Stomach (tissue), 9 donors: ENCODE results near the gene ACYP1. TPM values are rescaled to one million over a fixed set of nuclear protein-coding genes. Genes with fewer than 3 reads are reported as not detected.

Experiments used
- DNase-seq, 2 donors: peaks; one replicate each; pipeline versions ENCODE4 v3.0.0 to v3.0.0-alpha.2; 2013 to 2019
- H3K27ac ChIP-seq, 5 donors: fragments of 200-600 bp in 4 of 5; sonication (generic) in 4 of 5; one replicate each; pipeline ENCODE4 v1.5.1; 2013 to 2019; ENCODE audit warnings: mild to moderate bottlenecking in 1 of 5, moderate library complexity in 1 of 5
- H3K27me3 ChIP-seq, 3 donors: fragments of 200-600 bp; sonication (generic); one replicate each; pipeline ENCODE4 v1.5.1; 2017 to 2019; ENCODE audit warnings: mixed run types in 1 of 3
- H3K36me3 ChIP-seq, 4 donors: fragments of 200-600 bp; sonication (generic); 1 replicate in 3 of 4; 2 replicates in 1 of 4; pipeline ENCODE4 v1.5.1; 2016 to 2019
- H3K4me1 ChIP-seq, 4 donors: fragments of 200-600 bp; sonication (generic); one replicate each; pipeline ENCODE4 v1.5.1; 2016 to 2019
- H3K4me3 ChIP-seq, 4 donors: fragments of 200-600 bp; sonication (generic) in 3 of 4; one replicate each; pipeline ENCODE4 v1.5.1; 2016 to 2019; ENCODE audit warnings: mild to moderate bottlenecking in 1 of 4
- H3K9me3 ChIP-seq, 4 donors: fragments of 200-600 bp; sonication (generic); one replicate each; pipeline ENCODE4 v1.5.1; 2016 to 2019
- EP300 ChIP-seq: sonication (generic); formaldehyde crosslinking; IDR thresholded peaks from one replicate; pipeline ENCODE4 v1.6.1; 2017; ENCODE audit warnings: antibody characterized with exemption
- POLR2A ChIP-seq, 4 donors: fragments of 450-650 bp; IDR thresholded peaks; one replicate each; pipeline ENCODE4 v1.6.1; 2016; ENCODE audit warnings: antibody characterized with exemption in 4 of 4, control low read depth in 2 of 4, mild to moderate bottlenecking in 1 of 4, moderate library complexity in 1 of 4
- POLR2AphosphoS5 ChIP-seq, 3 donors: sonication (generic); formaldehyde crosslinking; IDR thresholded peaks; one replicate each; pipeline ENCODE4 v1.6.1; 2016; ENCODE audit warnings: antibody characterized with exemption in 3 of 3
- WGBS, 5 donors: extraction: QIAGEN DNeasy Blood & Tissue Kit in 3 of 5; methylation state at CpG; one replicate each; pipeline versions ENCODE4 v1.1.5 to v1.1.7; 2013 to 2018; 5-methylcytosine and 5-hydroxymethylcytosine counted together
- intact Hi-C: fragments of 100-400 bp; cut with DNase I; formaldehyde crosslinking; loops from one replicate; pipeline ENCODE4 v1.15.1; 2023; ENCODE audit warnings: low total_unique reads
- polyA plus RNA-seq, 3 donors: library from polyadenylated mRNA; stranded (reverse); fragments of 200-250 nt; gene quantifications; one replicate each; pipeline ENCODE4 v1.2.3, GENCODE V29; 2013
- total RNA-seq, 5 donors: library from RNA; depleted of rRNA; stranded (reverse); fragments of >200 nt; gene quantifications; one replicate each; pipeline versions ENCODE4 v1.1.0 to v1.2.3, GENCODE V29; 2014 to 2016
- TF ChIP-seq, protein P1 (sequence below), 7 experiments: fragments of 450-650 bp in 4 of 7; fragments of 200-600 bp in 3 of 7; sonication (generic) in 3 of 7; IDR thresholded peaks; one replicate each; pipeline ENCODE4 v1.5.1; 2016 to 2019; ENCODE audit warnings: antibody characterized with exemption in 7 of 7, control low read depth in 2 of 7, mild to moderate bottlenecking in 1 of 7
- donor health status: healthy with polysubstance abuse.
- donor health status: Bipolar disorder and iron deficiency.
- donor health status: healthy.

Gene ACYP1
- total and polyA plus RNA-seq, 8 donors, result 7.9 to 30.1 (median 12.0) TPM; not detected in 2

GRCh38 chr14:75047506-75047905, 16.3 kb downstream of the ACYP1 start:
- H3K27ac ChIP-seq, result no peak overlapping the region
- 95 to 97% (median 96%) methylated on average over 4 of the region's 4 CpGs for WGBS, 5 donors
- H3K27me3 ChIP-seq, result no peaks in the 10 kb centered on the region
- no peaks in the 10 kb centered on the region for H3K9me3 ChIP-seq
- TF ChIP-seq, protein P1, sequence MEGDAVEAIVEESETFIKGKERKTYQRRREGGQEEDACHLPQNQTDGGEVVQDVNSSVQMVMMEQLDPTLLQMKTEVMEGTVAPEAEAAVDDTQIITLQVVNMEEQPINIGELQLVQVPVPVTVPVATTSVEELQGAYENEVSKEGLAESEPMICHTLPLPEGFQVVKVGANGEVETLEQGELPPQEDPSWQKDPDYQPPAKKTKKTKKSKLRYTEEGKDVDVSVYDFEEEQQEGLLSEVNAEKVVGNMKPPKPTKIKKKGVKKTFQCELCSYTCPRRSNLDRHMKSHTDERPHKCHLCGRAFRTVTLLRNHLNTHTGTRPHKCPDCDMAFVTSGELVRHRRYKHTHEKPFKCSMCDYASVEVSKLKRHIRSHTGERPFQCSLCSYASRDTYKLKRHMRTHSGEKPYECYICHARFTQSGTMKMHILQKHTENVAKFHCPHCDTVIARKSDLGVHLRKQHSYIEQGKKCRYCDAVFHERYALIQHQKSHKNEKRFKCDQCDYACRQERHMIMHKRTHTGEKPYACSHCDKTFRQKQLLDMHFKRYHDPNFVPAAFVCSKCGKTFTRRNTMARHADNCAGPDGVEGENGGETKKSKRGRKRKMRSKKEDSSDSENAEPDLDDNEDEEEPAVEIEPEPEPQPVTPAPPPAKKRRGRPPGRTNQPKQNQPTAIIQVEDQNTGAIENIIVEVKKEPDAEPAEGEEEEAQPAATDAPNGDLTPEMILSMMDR (IDR thresholded peaks at IDR 0.05), result no peak
- TF ChIP-seq POLR2AphosphoS5 (IDR thresholded peaks at IDR 0.05) (no peak), EP300 (no peak), POLR2A (IDR thresholded peaks at IDR 0.05) (no peak)
- DNase-seq, result no peak
- intact Hi-C loops, result no loop called here
- H3K4me1 ChIP-seq, result peaks cover 7 to 53% (median 38%) of the 10 kb centered on the region in 4 donors
- peaks cover 0 to 10% (median 3%) of the 10 kb centered on the region in 4 donors for H3K36me3 ChIP-seq
- no peak overlapping the region for H3K4me3 ChIP-seq

- Histone ChIP-seq H3K4me1 (peaks cover 7 to 58% (median 43%) of the 10 kb centered on the region in 4 donors), H3K27me3 (no peaks in the 10 kb centered on the region), H3K9me3 (no peaks in the 10 kb centered on the region), H3K27ac (no peak overlapping the region), H3K4me3 (no peak overlapping the region), H3K36me3 (peaks cover 0 to 14% (median 8%) of the 10 kb centered on the region in 4 donors)
- DNase-seq, result no peak
- WGBS, 5 donors, result 86 to 95% (median 91%) methylated on average over 3 of the region's 3 CpGs
- TF ChIP-seq, protein P1 (IDR thresholded peaks at IDR 0.05), result no peak
- TF ChIP-seq POLR2AphosphoS5 (IDR thresholded peaks at IDR 0.05) (no peak), EP300 (no peak), POLR2A (IDR thresholded peaks at IDR 0.05) (no peak)
- intact Hi-C loops, result no loop called here
Measured at GRCh38 chr14:75046899-75047298, 16.9 kb downstream of the ACYP1 start.

DNA sequence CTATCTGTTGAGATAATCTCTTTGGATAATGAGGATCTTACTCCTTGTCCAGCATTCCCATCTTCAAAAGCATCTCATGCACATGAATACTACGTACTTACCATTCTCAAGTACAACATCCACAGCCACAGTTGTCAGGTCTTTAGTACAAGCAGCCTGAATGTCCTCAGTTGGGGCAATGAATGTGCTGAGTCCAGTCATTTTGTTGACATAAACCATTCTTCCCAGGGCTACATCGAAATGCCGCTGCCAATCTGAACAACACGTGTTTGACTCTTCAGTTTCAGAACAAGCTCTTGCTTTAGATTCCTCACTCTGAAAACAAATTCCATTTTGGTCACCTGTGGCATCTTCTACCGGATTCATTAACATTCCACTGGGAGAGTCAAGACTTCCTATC, 17.5 kb downstream of the ACYP1 start:
- no peak for DNase-seq
- H3K27me3 ChIP-seq, result no peaks in the 10 kb centered on the region
- TF ChIP-seq EP300 (no peak), POLR2AphosphoS5 (IDR thresholded peaks at IDR 0.05) (no peak), POLR2A (IDR thresholded peaks at IDR 0.05) (no peak)
- TF ChIP-seq, protein P1 (IDR thresholded peaks at IDR 0.05), result no peak
- H3K27ac ChIP-seq, result no peak overlapping the region
- 87 to 96% (median 91%) methylated on average over 5 of the region's 5 CpGs for WGBS, 5 donors
- H3K4me3 ChIP-seq, result no peak overlapping the region
- intact Hi-C loops, result no loop called here
- peaks cover 0 to 20% (median 11%) of the 10 kb centered on the region in 4 donors for H3K36me3 ChIP-seq
- peaks cover 8 to 61% (median 45%) of the 10 kb centered on the region in 4 donors for H3K4me1 ChIP-seq
- no peaks in the 10 kb centered on the region for H3K9me3 ChIP-seq

DNA sequence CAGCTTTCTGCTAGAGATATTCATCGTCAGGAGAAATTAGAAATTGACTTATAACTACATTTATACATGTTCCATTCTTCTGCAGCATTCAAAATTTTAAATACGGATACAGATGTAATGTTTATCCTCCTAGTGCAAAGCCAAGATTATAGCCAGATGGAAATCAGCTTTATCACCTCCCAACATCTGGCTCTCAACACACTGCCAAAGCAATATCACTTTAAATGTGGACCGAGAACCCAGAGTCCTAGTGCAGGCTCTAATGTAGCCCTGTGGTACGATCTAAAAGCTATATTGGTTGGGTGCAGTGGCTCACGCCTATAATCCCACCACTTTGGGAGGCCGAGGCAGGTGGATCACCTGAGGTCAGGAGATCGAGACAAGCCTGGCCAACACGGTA, 19.1 kb downstream of the ACYP1 start:
- TF ChIP-seq, protein P1 (IDR thresholded peaks at IDR 0.05), result no peak
- no peak for TF ChIP-seq POLR2A (IDR thresholded peaks at IDR 0.05)
- no peak for TF ChIP-seq POLR2AphosphoS5 (IDR thresholded peaks at IDR 0.05)
- TF ChIP-seq EP300, result no peak
- Histone ChIP-seq H3K4me1 (peaks cover 4 to 57% (median 39%) of the 10 kb centered on the region in 4 donors), H3K9me3 (no peaks in the 10 kb centered on the region), H3K4me3 (no peak overlapping the region), H3K27me3 (no peaks in the 10 kb centered on the region), H3K36me3 (peaks cover 0 to 24% (median 13%) of the 10 kb centered on the region in 4 donors), H3K27ac (no peak overlapping the region)
- 71 to 80% (median 73%) methylated on average over 8 of the region's 8 CpGs for WGBS, 5 donors
- intact Hi-C loops, result no loop called here
- DNase-seq, result peak in 1 of 2 donors; percentile 60
